ENCODE data around the gene ZG16B.

The ZG16B gene

DNA sequence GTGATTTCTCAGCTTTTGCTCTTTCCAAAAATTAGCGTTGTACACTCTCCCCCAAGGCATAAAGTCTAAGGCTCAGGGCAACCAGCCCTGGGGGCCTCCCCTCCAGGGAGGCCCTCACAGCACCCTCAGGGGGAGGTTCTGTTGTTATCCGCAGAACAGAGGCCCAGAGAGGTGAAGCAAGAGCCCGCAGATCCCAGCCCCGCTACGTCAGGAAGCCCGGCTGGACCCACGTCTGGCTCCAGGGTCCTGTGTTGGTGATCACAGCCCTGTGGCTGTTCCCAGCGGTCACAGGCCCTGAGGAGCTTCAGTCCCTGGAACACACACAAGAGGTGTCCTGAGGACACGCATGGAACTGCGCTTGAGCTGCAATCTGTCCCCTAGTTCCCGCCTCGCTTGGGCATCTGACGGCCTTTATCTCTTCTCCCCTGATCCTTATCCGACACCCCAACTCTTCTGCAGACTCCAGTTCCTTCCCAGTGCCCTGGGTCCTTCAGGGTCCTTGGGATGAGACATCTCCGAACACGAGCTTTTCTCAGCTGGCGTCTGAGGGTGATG lies 1.1 kb upstream of the ZG16B start:
- no peak for ATAC-seq
- TF ChIP-seq, protein P1, sequence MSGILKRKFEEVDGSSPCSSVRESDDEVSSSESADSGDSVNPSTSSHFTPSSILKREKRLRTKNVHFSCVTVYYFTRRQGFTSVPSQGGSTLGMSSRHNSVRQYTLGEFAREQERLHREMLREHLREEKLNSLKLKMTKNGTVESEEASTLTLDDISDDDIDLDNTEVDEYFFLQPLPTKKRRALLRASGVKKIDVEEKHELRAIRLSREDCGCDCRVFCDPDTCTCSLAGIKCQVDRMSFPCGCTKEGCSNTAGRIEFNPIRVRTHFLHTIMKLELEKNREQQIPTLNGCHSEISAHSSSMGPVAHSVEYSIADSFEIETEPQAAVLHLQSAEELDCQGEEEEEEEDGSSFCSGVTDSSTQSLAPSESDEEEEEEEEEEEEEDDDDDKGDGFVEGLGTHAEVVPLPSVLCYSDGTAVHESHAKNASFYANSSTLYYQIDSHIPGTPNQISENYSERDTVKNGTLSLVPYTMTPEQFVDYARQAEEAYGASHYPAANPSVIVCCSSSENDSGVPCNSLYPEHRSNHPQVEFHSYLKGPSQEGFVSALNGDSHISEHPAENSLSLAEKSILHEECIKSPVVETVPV (CRISPR knock-in tag; IDR thresholded peaks at IDR 0.05), result no peak
- TF ChIP-seq ISL1 (CRISPR knock-in tag; IDR thresholded peaks at IDR 0.05) (no peak), ZFP30 (CRISPR knock-in tag; IDR thresholded peaks at IDR 0.05) (no peak), CREB5 (CRISPR knock-in tag; IDR thresholded peaks at IDR 0.05; ENCODE audit: low read depth) (no peak), SNAI2 (CRISPR knock-in tag; IDR thresholded peaks at IDR 0.05) (no peak), ZNF8 (CRISPR knock-in tag; IDR thresholded peaks at IDR 0.05) (no peak), ARNTL (CRISPR knock-in tag; IDR thresholded peaks at IDR 0.05; ENCODE audit: borderline replicate concordance, low read depth) (no peak), BACH2 (CRISPR knock-in tag; IDR thresholded peaks at IDR 0.05; ENCODE audit: borderline replicate concordance) (no peak)
- TF ChIP-seq, protein P2, sequence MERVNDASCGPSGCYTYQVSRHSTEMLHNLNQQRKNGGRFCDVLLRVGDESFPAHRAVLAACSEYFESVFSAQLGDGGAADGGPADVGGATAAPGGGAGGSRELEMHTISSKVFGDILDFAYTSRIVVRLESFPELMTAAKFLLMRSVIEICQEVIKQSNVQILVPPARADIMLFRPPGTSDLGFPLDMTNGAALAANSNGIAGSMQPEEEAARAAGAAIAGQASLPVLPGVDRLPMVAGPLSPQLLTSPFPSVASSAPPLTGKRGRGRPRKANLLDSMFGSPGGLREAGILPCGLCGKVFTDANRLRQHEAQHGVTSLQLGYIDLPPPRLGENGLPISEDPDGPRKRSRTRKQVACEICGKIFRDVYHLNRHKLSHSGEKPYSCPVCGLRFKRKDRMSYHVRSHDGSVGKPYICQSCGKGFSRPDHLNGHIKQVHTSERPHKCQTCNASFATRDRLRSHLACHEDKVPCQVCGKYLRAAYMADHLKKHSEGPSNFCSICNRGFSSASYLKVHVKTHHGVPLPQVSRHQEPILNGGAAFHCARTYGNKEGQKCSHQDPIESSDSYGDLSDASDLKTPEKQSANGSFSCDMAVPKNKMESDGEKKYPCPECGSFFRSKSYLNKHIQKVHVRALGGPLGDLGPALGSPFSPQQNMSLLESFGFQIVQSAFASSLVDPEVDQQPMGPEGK (CRISPR knock-in tag; IDR thresholded peaks at IDR 0.05; ENCODE audit: borderline replicate concordance), result no peak

- TF ChIP-seq ESRRG (CRISPR knock-in tag; IDR thresholded peaks at IDR 0.05) (no peak), RARB (CRISPR knock-in tag; IDR thresholded peaks at IDR 0.05) (no peak), ZFP3 (CRISPR knock-in tag; IDR thresholded peaks at IDR 0.05) (no peak), TOX (CRISPR knock-in tag; IDR thresholded peaks at IDR 0.05; ENCODE audit: borderline replicate concordance) (no peak), CSDC2 (CRISPR knock-in tag; IDR thresholded peaks at IDR 0.05) (no peak), ZNF565 (CRISPR knock-in tag; conservative IDR thresholded peaks at IDR 0.05; ENCODE audit: low read depth) (no peak), OSR1 (CRISPR knock-in tag; IDR thresholded peaks at IDR 0.05) (no peak), POU6F1 (CRISPR knock-in tag; IDR thresholded peaks at IDR 0.05; ENCODE audit: borderline replicate concordance, low read depth) (no peak), ISL1 (CRISPR knock-in tag; IDR thresholded peaks at IDR 0.05) (no peak), TCF4 (CRISPR knock-in tag; IDR thresholded peaks at IDR 0.05; ENCODE audit: borderline replicate concordance) (no peak)
- TF ChIP-seq, protein P2 (CRISPR knock-in tag; IDR thresholded peaks at IDR 0.05; ENCODE audit: borderline replicate concordance), result no peak
- TF ChIP-seq, protein P3, sequence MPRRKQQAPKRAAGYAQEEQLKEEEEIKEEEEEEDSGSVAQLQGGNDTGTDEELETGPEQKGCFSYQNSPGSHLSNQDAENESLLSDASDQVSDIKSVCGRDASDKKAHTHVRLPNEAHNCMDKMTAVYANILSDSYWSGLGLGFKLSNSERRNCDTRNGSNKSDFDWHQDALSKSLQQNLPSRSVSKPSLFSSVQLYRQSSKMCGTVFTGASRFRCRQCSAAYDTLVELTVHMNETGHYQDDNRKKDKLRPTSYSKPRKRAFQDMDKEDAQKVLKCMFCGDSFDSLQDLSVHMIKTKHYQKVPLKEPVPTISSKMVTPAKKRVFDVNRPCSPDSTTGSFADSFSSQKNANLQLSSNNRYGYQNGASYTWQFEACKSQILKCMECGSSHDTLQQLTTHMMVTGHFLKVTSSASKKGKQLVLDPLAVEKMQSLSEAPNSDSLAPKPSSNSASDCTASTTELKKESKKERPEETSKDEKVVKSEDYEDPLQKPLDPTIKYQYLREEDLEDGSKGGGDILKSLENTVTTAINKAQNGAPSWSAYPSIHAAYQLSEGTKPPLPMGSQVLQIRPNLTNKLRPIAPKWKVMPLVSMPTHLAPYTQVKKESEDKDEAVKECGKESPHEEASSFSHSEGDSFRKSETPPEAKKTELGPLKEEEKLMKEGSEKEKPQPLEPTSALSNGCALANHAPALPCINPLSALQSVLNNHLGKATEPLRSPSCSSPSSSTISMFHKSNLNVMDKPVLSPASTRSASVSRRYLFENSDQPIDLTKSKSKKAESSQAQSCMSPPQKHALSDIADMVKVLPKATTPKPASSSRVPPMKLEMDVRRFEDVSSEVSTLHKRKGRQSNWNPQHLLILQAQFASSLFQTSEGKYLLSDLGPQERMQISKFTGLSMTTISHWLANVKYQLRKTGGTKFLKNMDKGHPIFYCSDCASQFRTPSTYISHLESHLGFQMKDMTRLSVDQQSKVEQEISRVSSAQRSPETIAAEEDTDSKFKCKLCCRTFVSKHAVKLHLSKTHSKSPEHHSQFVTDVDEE (CRISPR knock-in tag; IDR thresholded peaks at IDR 0.05), result no peak
- no peak for ATAC-seq
These were observed 222 bp downstream of the ZG16B start for GRCh38 chr16:2830355-2830695.

DNA sequence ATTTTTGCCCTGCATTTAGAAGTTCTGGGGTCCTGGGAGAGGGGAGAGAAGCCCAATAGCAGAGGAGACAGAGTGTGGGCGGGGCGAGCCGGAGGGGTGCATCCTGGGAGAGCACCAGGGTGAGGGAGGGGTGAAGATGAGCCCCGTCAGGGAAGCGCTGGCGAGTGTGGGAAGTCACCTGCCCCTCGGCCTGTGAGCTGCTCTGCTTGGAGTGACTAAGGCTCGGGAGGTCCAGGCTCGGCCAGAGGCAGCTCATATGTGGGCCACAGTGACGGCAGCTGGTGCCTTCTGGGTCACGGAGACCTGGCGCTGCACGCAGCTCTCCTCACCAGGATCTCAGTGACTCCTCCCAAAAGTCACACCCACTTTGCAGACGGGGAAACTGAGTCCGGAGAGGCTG lies 1.1 kb downstream of the ZG16B start:
- no peak for ATAC-seq
- no peak for TF ChIP-seq RARB (CRISPR knock-in tag; IDR thresholded peaks at IDR 0.05)
- no peak for TF ChIP-seq GLIS3 (CRISPR knock-in tag; IDR thresholded peaks at IDR 0.05)
- no peak for TF ChIP-seq ZFP3 (CRISPR knock-in tag; IDR thresholded peaks at IDR 0.05)
- no peak for TF ChIP-seq ESRRG (CRISPR knock-in tag; IDR thresholded peaks at IDR 0.05)
- TF ChIP-seq, protein P1 (CRISPR knock-in tag; IDR thresholded peaks at IDR 0.05), result no peak
- TF ChIP-seq OSR1 (CRISPR knock-in tag; IDR thresholded peaks at IDR 0.05), result no peak
- TF ChIP-seq, protein P2 (CRISPR knock-in tag; IDR thresholded peaks at IDR 0.05; ENCODE audit: borderline replicate concordance), result no peak
- no peak for TF ChIP-seq POU6F1 (CRISPR knock-in tag; IDR thresholded peaks at IDR 0.05; ENCODE audit: borderline replicate concordance, low read depth)
- TF ChIP-seq ZNF565 (CRISPR knock-in tag; conservative IDR thresholded peaks at IDR 0.05; ENCODE audit: low read depth), result no peak
- TF ChIP-seq ARNTL (CRISPR knock-in tag; IDR thresholded peaks at IDR 0.05; ENCODE audit: borderline replicate concordance, low read depth), result no peak
- no peak for TF ChIP-seq ZNF8 (CRISPR knock-in tag; IDR thresholded peaks at IDR 0.05)

Measured in SK-N-SH treated with all-trans-retinoic acid at 6 μM for 48 hours (cell line).